H1 (cell line): ENCODE results near the gene KDELR1. TPM values are rescaled to one million over a fixed set of nuclear protein-coding genes. Genes with fewer than 3 reads are reported as not detected.
A peak's percentile ranks its signal among the peaks of the same experiment; 100 is the strongest.

Source experiments
- CTCF ChIA-PET: fragments of 300-600 bp; sonication (Branson Sonifier 250); formaldehyde crosslinking; loops from one replicate; lab custom pipeline; 2021; ENCODE audit not compliant: partially characterized antibody; lab: Charles Lee
- POLR2A ChIA-PET: fragments of 300-600 bp; sonication (Branson Sonifier 250); formaldehyde crosslinking; loops from one replicate; lab custom pipeline; 2021; ENCODE audit warnings: inconsistent platforms; ENCODE audit not compliant: partially characterized antibody; lab: Charles Lee
- DNase-seq, 2 experiments: peaks; one replicate each; pipeline versions ENCODE4 v3.0.0 to v3.0.0-alpha.2; 2010 to 2022; ENCODE audit warnings: low spot score in 2 of 2, low read depth in 1 of 2, mixed read lengths in 1 of 2
- FAIRE-seq: peaks from 2 replicates; lab custom pipeline; 2011; peaks lifted over from hg19 to GRCh38; lab: Jason Lieb, UNC
- H2AFZ ChIP-seq: 2 replicates; pipeline ENCODE4 v1.8.1; 2012; ENCODE audit warnings: low read length, inconsistent platforms
- H2AK5ac ChIP-seq: 2 replicates; pipeline ENCODE4 v1.6.1; 2013; ENCODE audit warnings: low read depth, low read length
- H2BK120ac ChIP-seq: replicated peaks from 2 replicates; pipeline ENCODE3; 2013; ENCODE audit warnings: low read depth, low read length, inconsistent platforms
- H2BK12ac ChIP-seq: 2 replicates; pipeline ENCODE4 v1.6.1; 2013; ENCODE audit warnings: low read depth, low read length
- H2BK15ac ChIP-seq: 2 replicates; pipeline ENCODE4 v1.6.1; 2013; ENCODE audit warnings: low read length
- H2BK20ac ChIP-seq: 2 replicates; pipeline ENCODE4 v1.6.1; 2013; ENCODE audit warnings: low read length
- H2BK5ac ChIP-seq: 2 replicates; pipeline ENCODE4 v1.6.1; 2013; ENCODE audit warnings: low read depth, low read length
- H3K14ac ChIP-seq: 2 replicates; pipeline ENCODE4 v1.6.1; 2013; ENCODE audit warnings: inconsistent platforms; ENCODE audit not compliant: insufficient read length
- H3K18ac ChIP-seq: 2 replicates; pipeline ENCODE4 v1.6.1; 2013; ENCODE audit warnings: low read length; ENCODE audit errors: extremely low read depth
- H3K23ac ChIP-seq: 2 replicates; pipeline ENCODE4 v1.6.1; 2013; ENCODE audit warnings: inconsistent platforms; ENCODE audit not compliant: insufficient read length
- H3K23me2 ChIP-seq: 2 replicates; pipeline ENCODE4 v1.6.1; 2013; ENCODE audit warnings: low read depth, low read length
- H3K27ac ChIP-seq: 2 replicates; pipeline ENCODE4 v1.6.1; 2011; ENCODE audit warnings: low read depth, low read length, inconsistent platforms
- H3K27me3 ChIP-seq, 4 experiments: replicated peaks in 1 of 4; 1 replicate in 1 of 4; 2 replicates in 3 of 4; pipeline versions ENCODE4 v1.6.1 to v1.8.1; 2011 to 2013; ENCODE audit warnings: low read length in 3 of 4, mild to moderate bottlenecking in 3 of 4, inconsistent platforms in 2 of 4, mixed read lengths in 2 of 4, moderate library complexity in 1 of 4; ENCODE audit not compliant: control insufficient read depth in 3 of 4, insufficient read depth in 3 of 4; ENCODE audit errors: extremely low read depth in 1 of 4
- H3K36me3 ChIP-seq, 4 experiments: 2 replicates each; pipeline versions ENCODE4 v1.6.1 to v1.8.1; 2011 to 2013; ENCODE audit warnings: mild to moderate bottlenecking in 4 of 4, low read length in 3 of 4, moderate library complexity in 2 of 4, control low read depth in 1 of 4, inconsistent platforms in 1 of 4; ENCODE audit not compliant: insufficient read depth in 4 of 4, control insufficient read depth in 2 of 4
- H3K4ac ChIP-seq: replicated peaks from 2 replicates; pipeline ENCODE3; 2013; ENCODE audit warnings: low read length, low read depth, mixed read lengths, inconsistent platforms; ENCODE audit not compliant: insufficient read length
- H3K4me1 ChIP-seq, 4 experiments: replicated peaks in 1 of 4; 1 replicate in 1 of 4; 2 replicates in 3 of 4; pipeline versions ENCODE4 v1.6.1 to v1.8.1; 2011 to 2013; ENCODE audit warnings: low read length in 3 of 4, inconsistent platforms in 2 of 4, mixed read lengths in 1 of 4; ENCODE audit not compliant: insufficient read depth in 4 of 4, control insufficient read depth in 3 of 4
- H3K4me2 ChIP-seq, 2 experiments: 2 replicates each; pipeline versions ENCODE4 v1.6.1 to v1.8.1; 2011 to 2013; ENCODE audit warnings: low read depth in 2 of 2, low read length in 2 of 2, control low read depth in 1 of 2, inconsistent platforms in 1 of 2, mild to moderate bottlenecking in 1 of 2; ENCODE audit not compliant: insufficient read depth in 1 of 2
- H3K4me3 ChIP-seq, 4 experiments: fragments of 200-600, 300-600 bp in 1 of 4; sonication (generic), shearing (Covaris generic), sonication (Bioruptor Twin) in 1 of 4; 2 replicates each; pipeline versions ENCODE4 v1.5.1 to v1.8.1; 2011 to 2016; ENCODE audit warnings: low read length in 4 of 4, low read depth in 3 of 4, control low read depth in 2 of 4, inconsistent platforms in 2 of 4, mild to moderate bottlenecking in 2 of 4, mixed read lengths in 1 of 4, moderate library complexity in 1 of 4; ENCODE audit not compliant: insufficient read depth in 2 of 4; ENCODE audit errors: extremely low read depth in 1 of 4
- H3K56ac ChIP-seq: replicated peaks from 2 replicates; pipeline ENCODE3; 2013; ENCODE audit warnings: low read depth, mild to moderate bottlenecking, mixed read lengths, low read length, inconsistent platforms; ENCODE audit not compliant: insufficient read length
- H3K79me1 ChIP-seq: 2 replicates; pipeline ENCODE4 v1.6.1; 2013; ENCODE audit warnings: low read depth, low read length, control low read depth
- H3K79me2 ChIP-seq, 2 experiments: 2 replicates each; pipeline versions ENCODE4 v1.6.1 to v1.8.1; 2012 to 2013; ENCODE audit warnings: low read length in 2 of 2, mild to moderate bottlenecking in 2 of 2, inconsistent platforms in 1 of 2; ENCODE audit not compliant: insufficient read depth in 2 of 2, control insufficient read depth in 1 of 2
- H3K9ac ChIP-seq, 4 experiments: replicated peaks in 1 of 4; 1 replicate in 1 of 4; 2 replicates in 3 of 4; pipeline versions ENCODE4 v1.6.1 to v1.8.1; 2011 to 2013; ENCODE audit warnings: low read depth in 3 of 4, low read length in 3 of 4, control low read depth in 2 of 4, mild to moderate bottlenecking in 2 of 4, moderate library complexity in 2 of 4, inconsistent platforms in 1 of 4; ENCODE audit errors: extremely low read depth in 1 of 4
- H3K9me3 ChIP-seq, 2 experiments: 2 replicates each; pipeline versions ENCODE4 v1.6.1 to v1.8.1; 2012 to 2013; ENCODE audit warnings: mild to moderate bottlenecking in 2 of 2, moderate library complexity in 2 of 2, control low read depth in 1 of 2, inconsistent platforms in 1 of 2, low read depth in 1 of 2, low read length in 1 of 2, mixed read lengths in 1 of 2; ENCODE audit not compliant: insufficient read depth in 2 of 2
- H4K20me1 ChIP-seq, 2 experiments: replicated peaks in 1 of 2; 2 replicates each; pipeline versions ENCODE3 to v1.8.1; 2011 to 2013; ENCODE audit warnings: inconsistent platforms in 2 of 2, low read length in 2 of 2, mild to moderate bottlenecking in 1 of 2; ENCODE audit not compliant: insufficient read depth in 2 of 2, control insufficient read depth in 1 of 2
- H4K5ac ChIP-seq: 2 replicates; pipeline ENCODE4 v1.6.1; 2013; ENCODE audit warnings: low read length, low read depth, mixed read lengths, inconsistent platforms; ENCODE audit not compliant: insufficient read length
- H4K8ac ChIP-seq: 2 replicates; pipeline ENCODE4 v1.8.0; 2013; ENCODE audit warnings: mild to moderate bottlenecking, moderate library complexity, low read length, inconsistent platforms; ENCODE audit not compliant: insufficient read depth; ENCODE audit errors: extremely low read depth
- H4K91ac ChIP-seq: replicated peaks from 2 replicates; pipeline ENCODE3; 2013; ENCODE audit warnings: low read length, mixed read lengths, inconsistent platforms; ENCODE audit not compliant: insufficient read length
- BRCA1 ChIP-seq: IDR thresholded peaks from 2 replicates; pipeline ENCODE4 v1.6.1; 2012; ENCODE audit warnings: low read depth, low read length, improper control_type of control experiment
- EGR1 ChIP-seq: IDR thresholded peaks from 2 replicates; pipeline ENCODE4 v1.6.1; 2011; ENCODE audit warnings: low read depth, low read length, borderline replicate concordance
- KDM1A ChIP-seq: fragments of 200-600, 300-600 bp; sonication (generic); IDR thresholded peaks from 2 replicates; pipeline ENCODE4 v1.7.1; 2016; ENCODE audit warnings: mild to moderate bottlenecking, low read length, borderline replicate concordance
- POU5F1 ChIP-seq: IDR thresholded peaks from 2 replicates; pipeline ENCODE4 v1.6.1; 2011; ENCODE audit warnings: low read depth, mild to moderate bottlenecking, low read length, moderate library complexity
- RAD21 ChIP-seq, 2 experiments: IDR thresholded peaks in 1 of 2; conservative IDR thresholded peaks in 1 of 2; 2 replicates each; pipeline ENCODE4 v1.6.1; 2011; ENCODE audit warnings: low read depth in 2 of 2, low read length in 2 of 2, improper control_type of control experiment in 1 of 2, inconsistent platforms in 1 of 2, mild to moderate bottlenecking in 1 of 2, moderate library complexity in 1 of 2
- RFX5 ChIP-seq: IDR thresholded peaks from 2 replicates; pipeline ENCODE4 v1.6.1; 2011; ENCODE audit warnings: low read depth, low read length, improper control_type of control experiment, borderline replicate concordance
- SP4 ChIP-seq: IDR thresholded peaks from 2 replicates; pipeline ENCODE4 v1.6.1; 2012; ENCODE audit warnings: low read length, inconsistent platforms
- TAF7 ChIP-seq: optimal IDR thresholded peaks from 2 replicates; pipeline ENCODE3; 2011; ENCODE audit warnings: low read depth, mild to moderate bottlenecking, inconsistent platforms, low read length, moderate library complexity, borderline replicate concordance
- TEAD4 ChIP-seq: IDR thresholded peaks from 2 replicates; pipeline ENCODE4 v1.6.1; 2012; ENCODE audit warnings: low read depth, low read length, inconsistent platforms, mixed read lengths
- WGBS, 2 experiments: shearing (Covaris generic) in 1 of 2; methylation state at CpG; one replicate each; pipeline versions ENCODE4 v1.1.6 to v1.1.7; 2013 to 2015; ENCODE audit warnings: low lambda C conversion rate in 2 of 2, mixed read lengths in 2 of 2, inconsistent platforms in 1 of 2, low coverage in 1 of 2, missing lambda C conversion rate in 1 of 2; ENCODE audit not compliant: insufficient replicate concordance in 2 of 2, insufficient coverage in 1 of 2, insufficient read length in 1 of 2; ENCODE audit errors: extremely low coverage in 1 of 2, missing lambda C conversion rate in 1 of 2; 5-methylcytosine and 5-hydroxymethylcytosine counted together
- polyA plus RNA-seq, 7 experiments: library from polyadenylated mRNA; depleted of rRNA in 3 of 7; stranded (reverse) in 5 of 7; unstranded in 2 of 7; fragments of >200 nt in 5 of 7; fragments of 200-250 nt in 2 of 7; gene quantifications; 1 replicate in 5 of 7; 2 replicates in 1 of 7; 4 replicates in 1 of 7; pipeline versions ENCODE4 v1.2.1 to v1.2.3, GENCODE V29; 2011 to 2013; ENCODE audit warnings: missing spikeins in 2 of 7, mixed read lengths in 2 of 7
- total RNA-seq: library from RNA; stranded (reverse); fragmentation: NEBNext Ultra II Directional; extraction: Animal tissue kit (Norgen Biotek cat#: 25700); gene quantifications from 2 replicates; pipeline ENCODE4 v1.2.1, GENCODE V29; 2021
- TF ChIP-seq, protein P1 (sequence below), 3 experiments: IDR thresholded peaks; 1 replicate in 2 of 3; 2 replicates in 1 of 3; pipeline versions ENCODE4 v1.5.1 to v1.6.1; 2011; ENCODE audit warnings: low read length in 3 of 3, mild to moderate bottlenecking in 3 of 3, inconsistent platforms in 2 of 3, low read depth in 1 of 3, moderate library complexity in 1 of 3; ENCODE audit not compliant: insufficient read depth in 1 of 3; ENCODE audit errors: control extremely low read depth in 1 of 3

The KDELR1 gene
- total and polyA plus RNA-seq, 2 of the 8 experiments (the other 6 are each of a cell fraction or from before 2014, with no cell fraction given), result 225 to 231 TPM

DNA sequence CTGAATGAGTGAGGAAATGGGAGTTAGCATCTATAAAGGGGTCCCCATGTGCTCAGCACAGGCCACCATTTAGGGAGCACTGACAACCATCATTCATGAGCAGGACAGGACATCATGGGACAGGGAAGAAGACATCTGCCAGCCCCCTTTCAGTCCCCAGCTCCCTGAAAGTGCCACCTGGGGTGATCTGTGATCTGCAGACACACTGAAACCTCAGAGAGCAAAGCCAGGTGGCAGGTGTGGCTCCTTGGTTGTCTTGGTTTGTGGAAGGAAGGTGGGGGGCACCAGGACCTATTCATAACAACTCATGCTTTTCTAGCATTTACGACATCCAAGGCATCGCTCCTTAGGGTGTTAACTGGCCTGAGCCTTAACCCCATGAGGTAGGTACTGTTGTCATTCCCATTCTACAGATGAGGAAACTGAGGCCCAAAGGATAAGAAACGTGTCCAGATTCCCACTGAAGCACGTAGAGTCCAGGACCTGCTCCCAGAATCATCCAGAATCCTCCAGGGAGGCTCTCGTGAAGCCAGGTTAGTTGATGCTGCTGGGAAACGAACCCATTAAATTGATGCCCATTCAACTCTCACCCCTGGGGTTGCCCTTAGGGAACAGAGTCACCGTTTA is 5.8 kb downstream of the KDELR1 start:
- no peak overlapping the region for H3K14ac ChIP-seq
- H3K79me1 ChIP-seq, result no peaks in the 10 kb centered on the region; the same call in 1 of the 2 replicates
- WGBS, 2 experiments, result 96% methylated on average over 7 of the region's 7 CpGs; no CpG with 5 or more reads in 1 of the 2 experiments
- no peak overlapping the region for H3K4me2 ChIP-seq
- peaks cover 1 to 7% of the 10 kb centered on the region in 2 experiments for H4K20me1 ChIP-seq
- no peak overlapping the region for H3K4ac ChIP-seq
- no peak overlapping the region for H2BK12ac ChIP-seq
- H2BK5ac ChIP-seq, result no peak overlapping the region
- H4K8ac ChIP-seq, result peak overlapping the region; percentile 29; the same call in 1 of the 2 replicates
- no peak overlapping the region for H2AK5ac ChIP-seq
- no peak overlapping the region for H4K91ac ChIP-seq
- no peak overlapping the region for H3K9ac ChIP-seq
- ChIA-PET CTCF (interaction anchor here (1.5 kb wide), 1 partner anchor 59 kb away, joined by 3 read pairs; no protein-coding TSS in a partner anchor), POLR2A (interaction anchor here (0.8 to 2.5 kb wide), 3 partner anchors 11 to 17 kb away, joined by 3 to 10 read pairs (median 4); no protein-coding TSS in a partner anchor)
- no peak overlapping the region for H3K27ac ChIP-seq
- H3K27me3 ChIP-seq, result no peaks in the 10 kb centered on the region
- no peak overlapping the region for H2BK15ac ChIP-seq
- H2BK20ac ChIP-seq, result no peak overlapping the region
- no peaks in the 10 kb centered on the region; a peak in 1 of 7 replicates for H3K4me1 ChIP-seq
- no peak overlapping the region for H2AFZ ChIP-seq
- no peak overlapping the region for H2BK120ac ChIP-seq
- no peak overlapping the region for H3K4me3 ChIP-seq
- H3K56ac ChIP-seq, result no peak overlapping the region
- H3K79me2 ChIP-seq, result peaks cover 0 to 4% of the 10 kb centered on the region in 2 experiments; a peak in 1 of 4 replicates
- H4K5ac ChIP-seq, result no peak overlapping the region
- no peak overlapping the region for H3K18ac ChIP-seq
- no peaks in the 10 kb centered on the region for H3K9me3 ChIP-seq
- no peak for DNase-seq
- H3K23ac ChIP-seq, result no peak overlapping the region
- H3K23me2 ChIP-seq, result peaks cover 2% of the 10 kb centered on the region; the same call in 1 of the 2 replicates
- no peak for FAIRE-seq
- peaks cover 19 to 65% (median 49%) of the 10 kb centered on the region in 4 experiments for H3K36me3 ChIP-seq
- TF ChIP-seq RAD21 (IDR thresholded peaks at IDR 0.05 in 1 of 2, conservative IDR thresholded peaks at IDR 0.05 in 1 of 2; ENCODE audit: low read depth in 2 of 2, low read length in 2 of 2), result no peak
- TF ChIP-seq BRCA1, result no peak
- TF ChIP-seq EGR1, result no peak
- TF ChIP-seq RFX5, result no peak
- TF ChIP-seq TEAD4, result no peak
- no peak for TF ChIP-seq TAF7
- TF ChIP-seq POU5F1, result no peak
- TF ChIP-seq, protein P1, sequence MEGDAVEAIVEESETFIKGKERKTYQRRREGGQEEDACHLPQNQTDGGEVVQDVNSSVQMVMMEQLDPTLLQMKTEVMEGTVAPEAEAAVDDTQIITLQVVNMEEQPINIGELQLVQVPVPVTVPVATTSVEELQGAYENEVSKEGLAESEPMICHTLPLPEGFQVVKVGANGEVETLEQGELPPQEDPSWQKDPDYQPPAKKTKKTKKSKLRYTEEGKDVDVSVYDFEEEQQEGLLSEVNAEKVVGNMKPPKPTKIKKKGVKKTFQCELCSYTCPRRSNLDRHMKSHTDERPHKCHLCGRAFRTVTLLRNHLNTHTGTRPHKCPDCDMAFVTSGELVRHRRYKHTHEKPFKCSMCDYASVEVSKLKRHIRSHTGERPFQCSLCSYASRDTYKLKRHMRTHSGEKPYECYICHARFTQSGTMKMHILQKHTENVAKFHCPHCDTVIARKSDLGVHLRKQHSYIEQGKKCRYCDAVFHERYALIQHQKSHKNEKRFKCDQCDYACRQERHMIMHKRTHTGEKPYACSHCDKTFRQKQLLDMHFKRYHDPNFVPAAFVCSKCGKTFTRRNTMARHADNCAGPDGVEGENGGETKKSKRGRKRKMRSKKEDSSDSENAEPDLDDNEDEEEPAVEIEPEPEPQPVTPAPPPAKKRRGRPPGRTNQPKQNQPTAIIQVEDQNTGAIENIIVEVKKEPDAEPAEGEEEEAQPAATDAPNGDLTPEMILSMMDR (IDR thresholded peaks at IDR 0.05; ENCODE audit: control extremely low read depth in 1 of 3, insufficient read depth in 1 of 3, low read depth in 1 of 3, low read length in 3 of 3), result no peak
- no peak for TF ChIP-seq KDM1A
- TF ChIP-seq SP4, result no peak
